Renal pelvis (tissue), 4 donors: Measurements from ENCODE around the gene NPAS3. TPM values are rescaled to one million over a fixed set of nuclear protein-coding genes. Genes with fewer than 3 reads are reported as not detected.

ENCODE experiments used
- DNase-seq: peaks from one replicate; pipeline ENCODE4 v3.0.0-alpha.2; 2013
- polyA plus RNA-seq, 3 donors: library from polyadenylated mRNA; unstranded; fragments of 120-200 nt; gene quantifications; one replicate each; pipeline ENCODE4 v1.2.1, GENCODE V29; 2013; ENCODE audit not compliant: insufficient read length in 3 of 3

The NPAS3 gene
- polyA plus RNA-seq, 3 donors, result 8.7 to 9.6 (median 9.0) TPM

- no peak for DNase-seq
Observed at GRCh38 chr14:33317675-33318074, 379.0 kb downstream of the NPAS3 start.

GRCh38 chr14:33323979-33324378 lies 385.3 kb downstream of the NPAS3 start:
- DNase-seq, result no peak

DNA sequence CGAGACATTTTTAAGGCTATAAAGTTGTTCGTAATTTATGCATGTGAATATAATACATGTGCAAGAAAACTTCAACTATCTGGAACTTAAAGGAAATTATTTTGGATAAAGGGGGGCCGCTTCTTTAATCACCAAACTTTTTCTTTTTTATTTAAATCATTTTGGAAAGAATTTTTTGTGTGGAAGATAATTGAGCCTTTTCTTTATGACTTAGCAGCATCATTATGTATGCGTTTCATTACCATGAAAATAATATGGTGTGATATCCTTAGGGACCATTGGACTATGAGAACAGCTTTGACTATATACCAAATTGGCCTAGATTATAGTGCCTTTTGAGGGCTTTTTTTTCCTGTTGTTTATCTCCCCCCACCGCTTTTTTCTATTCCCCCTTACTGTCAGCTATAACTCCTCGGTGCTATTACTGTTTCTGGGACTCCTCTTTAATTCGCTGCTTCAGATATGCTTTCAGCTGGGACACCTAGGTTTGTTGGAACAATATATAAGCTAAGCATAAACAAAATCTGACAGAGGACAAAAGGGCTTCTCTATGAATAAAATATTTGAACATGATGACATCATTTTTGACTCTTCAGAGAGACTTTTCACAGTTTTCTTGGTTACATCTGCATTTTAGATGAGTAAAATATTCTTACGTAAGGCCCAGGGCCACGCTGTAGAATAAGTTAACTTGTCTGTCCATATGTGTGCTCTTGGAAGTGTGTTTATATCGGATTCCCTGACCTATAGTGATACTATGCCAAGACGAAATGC lies 392.7 kb downstream of the NPAS3 start:
- no peak for DNase-seq

GRCh38 chr14:33332497-33332896 lies 393.8 kb downstream of the NPAS3 start:
- DNase-seq, result no peak

DNA sequence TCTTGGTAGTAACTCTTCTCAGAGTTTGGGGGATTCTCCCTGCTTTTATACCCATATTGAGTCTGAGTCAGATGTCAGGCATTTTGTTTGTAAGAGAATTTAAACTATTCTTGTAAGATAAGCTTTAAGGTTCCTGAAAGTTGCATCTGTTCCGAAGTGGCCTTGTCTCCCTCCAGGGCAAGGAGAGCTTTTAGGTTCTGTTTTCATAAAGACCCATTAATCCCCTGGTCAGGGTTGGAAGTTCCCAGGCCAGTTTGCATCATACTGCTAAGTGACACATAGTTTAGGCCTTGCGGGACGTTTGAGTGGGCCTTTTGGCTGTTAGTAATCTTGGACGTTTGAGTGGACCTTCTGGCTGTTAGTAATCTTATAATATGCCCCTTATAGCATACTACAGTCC lies 396.7 kb downstream of the NPAS3 start:
- DNase-seq, result no peak

GRCh38 chr14:33342299-33342974 lies 403.8 kb downstream of the NPAS3 start:
- no peak for DNase-seq

DNA sequence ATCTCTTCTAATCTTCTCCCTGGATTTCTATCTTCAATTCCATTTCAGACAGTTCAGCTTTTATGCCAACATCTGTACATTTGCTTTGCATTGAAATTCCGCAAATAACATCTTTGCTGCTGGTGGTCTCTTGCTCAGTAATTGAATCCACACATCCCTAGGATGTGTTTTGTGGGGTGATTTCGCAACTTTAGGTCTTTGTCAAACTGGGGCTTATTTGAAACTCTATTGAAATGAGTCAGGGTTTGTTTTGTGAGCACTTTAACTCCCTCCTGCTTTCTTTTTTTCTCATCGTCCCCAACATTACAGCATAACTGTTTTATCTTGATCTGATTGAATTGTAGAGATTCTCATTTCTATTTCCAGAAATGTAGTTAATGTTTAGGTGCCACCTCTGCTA lies 404.3 kb downstream of the NPAS3 start:
- DNase-seq, result no peak

- no peak for DNase-seq
Observed at GRCh38 chr14:33347796-33348195, 409.1 kb downstream of the NPAS3 start.

GRCh38 chr14:33348510-33348909 lies 409.8 kb downstream of the NPAS3 start:
- no peak for DNase-seq

- DNase-seq, result peak; percentile 66
Observed at GRCh38 chr14:33349871-33350270, 411.2 kb downstream of the NPAS3 start.

DNA sequence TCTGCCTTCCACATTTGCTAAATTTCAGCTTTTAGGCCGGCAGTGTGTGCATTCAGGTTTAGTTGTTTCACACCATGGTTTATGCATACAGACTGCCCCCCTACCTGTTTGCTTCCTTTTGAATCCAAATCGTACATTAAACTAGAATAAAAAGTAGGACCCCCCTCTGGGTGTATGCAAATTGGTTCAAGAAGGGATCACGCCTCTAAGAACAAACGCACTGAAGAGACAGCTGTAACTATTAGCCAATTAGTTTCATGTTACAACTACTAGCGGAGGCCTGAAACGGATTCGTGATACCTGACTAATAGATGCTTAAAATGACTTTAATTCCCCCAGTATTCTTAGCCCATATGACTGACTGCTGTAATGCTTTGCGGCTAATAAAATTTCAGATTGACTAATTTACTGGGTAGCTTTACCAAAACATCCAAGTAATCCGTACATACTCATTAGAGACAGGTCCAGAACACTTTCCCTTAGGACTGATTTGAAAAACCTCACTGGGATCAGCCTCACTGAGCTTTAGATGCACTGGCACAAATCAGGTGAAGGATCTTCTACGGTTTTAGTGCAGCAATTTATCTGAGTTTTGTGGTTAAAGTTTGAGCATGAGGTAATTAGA lies 411.8 kb downstream of the NPAS3 start:
- peak; percentile 34 for DNase-seq

DNA sequence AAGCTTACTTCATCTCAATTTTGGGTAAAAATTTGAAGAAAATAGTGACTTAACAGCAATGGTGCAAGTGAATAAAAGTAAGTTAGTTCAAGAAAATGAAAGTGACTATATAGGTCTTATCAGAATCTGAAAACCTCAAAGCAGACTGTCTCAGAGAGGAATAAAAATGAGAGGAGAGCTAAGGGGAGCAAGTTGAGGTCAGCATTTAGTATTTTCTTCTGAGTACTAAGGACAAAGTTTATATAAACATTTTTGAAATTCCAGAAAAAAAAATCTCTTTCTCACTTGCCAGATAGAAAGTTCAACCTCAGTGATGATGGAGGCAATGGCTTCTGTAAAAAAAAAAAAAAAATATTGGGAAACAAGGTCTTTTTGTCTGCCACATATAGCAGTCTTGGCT lies 414.1 kb downstream of the NPAS3 start:
- DNase-seq, result no peak

GRCh38 chr14:33356181-33356580 lies 417.5 kb downstream of the NPAS3 start:
- DNase-seq, result no peak

DNA sequence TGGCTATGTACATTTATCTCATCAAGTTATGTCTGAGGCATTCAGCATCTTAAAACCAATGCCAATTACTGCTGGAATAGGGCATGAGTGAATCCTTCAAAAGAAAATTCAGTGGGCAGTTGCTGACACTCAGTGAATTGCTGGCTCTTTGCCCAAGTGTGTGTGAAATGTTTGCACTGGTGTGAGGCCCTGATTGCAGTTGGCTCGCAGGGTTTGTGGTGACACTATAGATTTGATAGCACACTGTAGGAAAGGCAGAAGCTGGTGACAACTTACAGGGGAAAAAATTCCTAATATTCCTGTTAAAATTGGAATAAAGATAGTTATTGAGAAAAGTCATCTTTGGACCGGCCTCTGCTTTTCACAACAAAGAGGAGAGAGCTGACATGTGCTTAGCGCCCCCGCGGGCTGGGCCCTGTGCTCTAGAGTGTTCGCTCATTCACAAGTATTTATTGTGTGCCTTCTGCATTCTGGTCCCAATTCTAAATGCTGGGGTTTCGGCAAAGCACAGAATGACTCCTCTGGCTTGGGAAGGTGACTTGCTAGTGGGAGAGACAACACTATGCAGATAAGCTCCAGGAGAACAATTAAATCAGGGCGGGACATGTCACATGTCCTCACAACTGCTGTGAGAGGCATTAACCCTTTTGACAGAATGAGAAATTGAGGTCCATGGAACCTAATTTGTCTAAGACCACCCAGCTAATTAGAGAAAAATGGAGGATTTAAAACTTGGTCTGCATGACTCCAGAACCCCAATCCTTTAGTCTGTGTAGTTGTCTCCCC lies 418.7 kb downstream of the NPAS3 start:
- no peak for DNase-seq

GRCh38 chr14:33359288-33359881 lies 420.7 kb downstream of the NPAS3 start:
- DNase-seq, result no peak

GRCh38 chr14:33362934-33363333 lies 424.3 kb downstream of the NPAS3 start:
- DNase-seq, result no peak

DNA sequence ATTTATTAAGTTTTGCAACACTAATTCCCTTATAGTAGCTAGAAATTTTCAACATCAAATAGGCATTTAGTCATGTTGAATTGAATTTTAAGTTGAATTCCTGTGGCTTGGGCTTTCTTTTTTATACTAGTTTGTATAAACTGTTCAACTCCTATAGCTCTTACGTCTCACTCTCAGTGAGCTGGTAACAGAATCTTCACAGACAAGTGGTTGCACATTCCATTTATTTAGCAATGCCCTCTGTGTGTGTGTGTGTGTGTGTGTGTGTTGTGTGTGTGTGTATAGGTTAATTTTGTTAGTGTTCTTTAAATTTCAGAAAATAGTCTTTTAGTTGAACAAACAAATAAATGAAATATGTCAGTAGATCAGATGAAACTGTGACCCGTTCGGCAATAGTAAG lies 425.0 kb downstream of the NPAS3 start:
- DNase-seq, result no peak

GRCh38 chr14:33364466-33364865 lies 425.8 kb downstream of the NPAS3 start:
- DNase-seq, result peak; percentile 34

DNA sequence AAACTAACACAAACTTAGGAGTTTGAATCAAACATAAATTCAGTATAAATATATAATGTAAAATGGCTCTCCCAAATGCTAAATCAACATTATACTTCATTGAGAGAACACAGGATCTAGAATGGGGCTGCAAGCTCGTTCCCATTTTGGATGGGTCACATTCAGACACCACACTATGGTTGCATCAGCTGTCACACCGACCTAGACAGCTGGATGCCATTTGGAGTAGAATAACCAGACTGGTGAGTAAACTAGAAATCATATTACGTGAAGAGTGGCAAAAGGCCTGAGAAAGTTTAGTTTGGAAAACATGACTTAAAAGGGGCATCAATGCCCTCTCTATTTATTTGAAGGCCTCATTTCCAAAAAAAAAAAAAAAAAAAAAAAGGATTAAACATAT lies 430.4 kb downstream of the NPAS3 start:
- DNase-seq, result no peak

- no peak for DNase-seq
Observed at GRCh38 chr14:33369972-33370371, 431.3 kb downstream of the NPAS3 start.

GRCh38 chr14:33370426-33370825 lies 431.7 kb downstream of the NPAS3 start:
- no peak for DNase-seq

DNA sequence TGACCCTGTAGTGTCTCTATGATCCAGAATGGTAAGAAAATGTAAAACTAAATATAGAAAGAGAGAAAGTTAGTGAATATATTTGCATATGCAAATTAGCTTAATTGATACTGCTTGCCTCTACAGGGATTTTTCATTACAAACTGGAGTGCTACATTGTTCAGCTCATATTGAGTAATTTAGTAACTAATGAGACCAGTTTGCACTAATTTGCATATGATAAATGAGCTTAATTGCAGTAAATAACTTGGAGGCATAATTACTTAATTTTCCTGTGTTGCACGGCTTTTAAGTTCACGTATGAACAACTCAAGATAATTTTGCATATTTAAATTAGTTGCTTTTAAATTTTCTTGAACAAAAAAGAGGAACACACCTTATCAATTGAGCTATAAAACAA lies 436.5 kb downstream of the NPAS3 start:
- no peak for DNase-seq
